Vagina (tissue), 2 donors: ENCODE measurements around the gene ABAT.

Experiments used
- CTCF ChIP-seq, 3 experiments: fragments of 450-650 bp in 2 of 3; fragments of 200-600 bp in 1 of 3; sonication (generic) in 1 of 3; IDR thresholded peaks; one replicate each; pipeline ENCODE4 v1.5.1; 2017 to 2019; ENCODE audit warnings: antibody characterized with exemption in 3 of 3, mild to moderate bottlenecking in 2 of 3, moderate library complexity in 2 of 3
- POLR2AphosphoS5 ChIP-seq, 2 donors: sonication (generic); formaldehyde crosslinking; IDR thresholded peaks; one replicate each; pipeline ENCODE4 v1.9.0; 2017; ENCODE audit warnings: antibody characterized with exemption in 2 of 2, mild to moderate bottlenecking in 2 of 2, low read depth in 1 of 2; ENCODE audit not compliant: insufficient read depth in 1 of 2

GRCh38 chr16:8828541-8829165, 154.2 kb downstream of the ABAT start:
- TF ChIP-seq POLR2AphosphoS5 (IDR thresholded peaks at IDR 0.05; ENCODE audit: insufficient read depth in 1 of 2, low read depth in 1 of 2) (no peak), CTCF (IDR thresholded peaks at IDR 0.05) (no peak)
